Measurements from ENCODE around the gene ETDB. TPM values are rescaled to one million over a fixed set of nuclear protein-coding genes. Genes with fewer than 3 reads are reported as not detected.
A peak's percentile ranks its signal among the peaks of the same experiment; 100 is the strongest.

The ETDB gene
- polyA plus RNA-seq, 3 donors = not detected

GRCh38 chrX:135112743-135113142, 7.6 kb downstream of the ETDB start:
- no peaks in the 10 kb centered on the region for H3K79me2 ChIP-seq (ENCODE audit: insufficient read depth, low read length)
- no peak overlapping the region for H3K4me3 ChIP-seq (replicated peaks in 1 of 3; ENCODE audit: low read depth in 2 of 3, low read length in 3 of 3)
- H3K9ac ChIP-seq (ENCODE audit: insufficient read depth, low read length, poor library complexity, severe bottlenecking) = no peak overlapping the region
- TF ChIP-seq CTCF (IDR thresholded peaks at IDR 0.05) = no peak
- H3K4me3 Mint-ChIP-seq = no peak overlapping the region
- H3K4me1 ChIP-seq (ENCODE audit: control insufficient read depth in 1 of 2, insufficient read depth in 2 of 2, low read length in 2 of 2) = no peaks in the 10 kb centered on the region
- H2AFZ ChIP-seq (ENCODE audit: insufficient read depth, low read depth, low read length, poor library complexity, severe bottlenecking) = no peak overlapping the region
- intact Hi-C loops (cut with micrococcal nuclease) = no loop called here
- H3K4me1 Mint-ChIP-seq = no peaks in the 10 kb centered on the region
- no peaks in the 10 kb centered on the region for H4K20me1 ChIP-seq (ENCODE audit: insufficient read depth, low read length)
- no peaks in the 10 kb centered on the region for H3K27me3 ChIP-seq (ENCODE audit: control insufficient read depth in 2 of 2, insufficient read depth in 2 of 2, low read length in 2 of 2)
- H3K36me3 ChIP-seq (replicated peaks in 1 of 2; ENCODE audit: control insufficient read depth in 1 of 2, insufficient read depth in 2 of 2, low read length in 2 of 2) = no peaks in the 10 kb centered on the region
- no CpG with 5 or more reads among the region's 1 CpG for WGBS (ENCODE audit: insufficient coverage)
- DNase-seq = no peak
- H3K36me3 Mint-ChIP-seq = no peaks in the 10 kb centered on the region
- no peak overlapping the region for H3K4me2 ChIP-seq (replicated peaks; ENCODE audit: extremely low read depth, low read length, poor library complexity, severe bottlenecking)
- no peaks in the 10 kb centered on the region for H3K9me3 ChIP-seq (replicated peaks in 1 of 2; ENCODE audit: control insufficient read depth in 1 of 2, insufficient read depth in 1 of 2, low read length in 2 of 2)
- H3K27ac ChIP-seq (ENCODE audit: low read depth in 1 of 2, low read length in 2 of 2) = no peak overlapping the region
- peaks cover 0 to 15% (median 3%) of the 10 kb centered on the region in 3 donors for H3K27me3 Mint-ChIP-seq (ENCODE audit: low read depth in 3 of 3)
- peaks cover 0 to 3% (median 0%) of the 10 kb centered on the region in 7 donors for H3K9me3 Mint-ChIP-seq
- no peak overlapping the region for H3K27ac Mint-ChIP-seq

GRCh38 chrX:135112096-135112729, 8.1 kb downstream of the ETDB start:
- Histone ChIP-seq H3K79me2 (ENCODE audit: insufficient read depth, low read length) (no peaks in the 10 kb centered on the region), H3K4me1 (ENCODE audit: control insufficient read depth in 1 of 2, insufficient read depth in 2 of 2, low read length in 2 of 2) (no peaks in the 10 kb centered on the region), H4K20me1 (ENCODE audit: insufficient read depth, low read length) (no peaks in the 10 kb centered on the region), H3K36me3 (replicated peaks in 1 of 2; ENCODE audit: control insufficient read depth in 1 of 2, insufficient read depth in 2 of 2, low read length in 2 of 2) (no peaks in the 10 kb centered on the region), H3K9ac (ENCODE audit: insufficient read depth, low read length, poor library complexity, severe bottlenecking) (no peak overlapping the region), H3K9me3 (replicated peaks in 1 of 2; ENCODE audit: control insufficient read depth in 1 of 2, insufficient read depth in 1 of 2, low read length in 2 of 2) (no peaks in the 10 kb centered on the region), H2AFZ (ENCODE audit: insufficient read depth, low read depth, low read length, poor library complexity, severe bottlenecking) (no peak overlapping the region), H3K4me3 (replicated peaks in 1 of 3; ENCODE audit: low read depth in 2 of 3, low read length in 3 of 3) (no peak overlapping the region), H3K27ac (ENCODE audit: low read depth in 1 of 2, low read length in 2 of 2) (no peak overlapping the region), H3K27me3 (ENCODE audit: control insufficient read depth in 2 of 2, insufficient read depth in 2 of 2, low read length in 2 of 2) (no peaks in the 10 kb centered on the region), H3K4me2 (replicated peaks; ENCODE audit: extremely low read depth, low read length, poor library complexity, severe bottlenecking) (no peak overlapping the region)
- H3K9me3 Mint-ChIP-seq = peaks cover 0 to 3% (median 0%) of the 10 kb centered on the region in 7 donors
- DNase-seq = peak; percentile 11 to 28 (median 28)
- H3K27me3 Mint-ChIP-seq (ENCODE audit: low read depth in 3 of 3) = peaks cover 0 to 15% (median 3%) of the 10 kb centered on the region in 3 donors
- no peak overlapping the region for H3K27ac Mint-ChIP-seq
- intact Hi-C loops (cut with micrococcal nuclease) = no loop called here
- TF ChIP-seq CTCF (IDR thresholded peaks at IDR 0.05) = peak; percentile 67
- H3K36me3 Mint-ChIP-seq = no peaks in the 10 kb centered on the region
- WGBS (ENCODE audit: insufficient coverage) = no CpG with 5 or more reads among the region's 5 CpGs
- H3K4me1 Mint-ChIP-seq = no peaks in the 10 kb centered on the region
- no peak overlapping the region for H3K4me3 Mint-ChIP-seq
